Activated CD8-positive, alpha-beta memory T cell treated with anti-CD3 and anti-CD28 coated beads, Interleukin-2, amount 50 U/mL, for 24 hours (primary cell): ENCODE data around the gene NPDC1.
"Not testable (repeated sequence)": the region's sequence is repeated elsewhere in the genome, so short reads cannot be mapped to it uniquely, and the experiment has no call there.

Source experiments
- DNase-seq: peaks from one replicate; pipeline ENCODE4 v3.0.0-alpha.2; 2020; ENCODE audit errors: extremely low read depth

NPDC1 gene

GRCh38 chr9:137039611-137040366 lies 6.2 kb downstream of the NPDC1 start:
- no peak for DNase-seq

DNA sequence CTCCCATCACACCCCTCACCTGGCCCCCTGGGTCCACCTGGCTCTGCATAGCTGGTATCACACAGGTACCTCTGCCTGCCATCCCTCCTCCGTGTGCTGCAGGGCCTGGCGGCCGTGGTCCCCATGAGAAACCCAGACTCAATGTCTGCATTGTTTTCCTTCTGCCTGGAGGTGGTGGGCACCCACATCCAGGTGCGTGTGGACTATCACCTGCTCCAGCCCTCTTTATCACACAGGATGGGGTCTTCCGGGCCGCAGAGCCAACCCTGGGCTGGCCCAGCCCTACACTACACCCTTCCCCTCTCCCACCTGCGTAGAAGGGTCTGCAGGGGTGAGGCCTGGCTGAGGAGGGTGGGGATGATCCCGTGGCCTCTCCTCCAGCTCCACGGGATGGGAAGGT lies 7.1 kb downstream of the NPDC1 start:
- no peak for DNase-seq

- DNase-seq = no peak
Measured at GRCh38 chr9:137037483-137037882, 8.5 kb downstream of the NPDC1 start.

DNA sequence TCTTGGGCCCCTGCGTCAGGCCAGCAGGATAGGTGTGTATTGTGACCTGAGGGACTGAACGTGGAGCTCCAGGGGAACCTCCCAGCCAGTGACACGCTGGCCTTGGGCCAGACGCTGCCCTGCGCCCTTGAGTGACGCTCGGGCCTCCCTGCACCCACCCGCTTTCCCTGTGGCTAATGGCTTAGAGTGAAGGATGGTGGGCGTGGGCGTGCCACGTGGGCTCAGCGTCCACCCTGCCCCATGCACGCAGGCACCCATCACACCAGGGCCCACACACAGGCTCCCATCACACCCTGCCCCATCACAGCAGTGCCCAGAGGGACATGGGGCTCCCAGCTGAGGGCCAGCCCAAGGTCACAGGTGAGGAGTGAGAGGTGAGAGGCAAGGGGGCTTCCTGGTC lies 8.9 kb downstream of the NPDC1 start:
- no peak for DNase-seq

DNA sequence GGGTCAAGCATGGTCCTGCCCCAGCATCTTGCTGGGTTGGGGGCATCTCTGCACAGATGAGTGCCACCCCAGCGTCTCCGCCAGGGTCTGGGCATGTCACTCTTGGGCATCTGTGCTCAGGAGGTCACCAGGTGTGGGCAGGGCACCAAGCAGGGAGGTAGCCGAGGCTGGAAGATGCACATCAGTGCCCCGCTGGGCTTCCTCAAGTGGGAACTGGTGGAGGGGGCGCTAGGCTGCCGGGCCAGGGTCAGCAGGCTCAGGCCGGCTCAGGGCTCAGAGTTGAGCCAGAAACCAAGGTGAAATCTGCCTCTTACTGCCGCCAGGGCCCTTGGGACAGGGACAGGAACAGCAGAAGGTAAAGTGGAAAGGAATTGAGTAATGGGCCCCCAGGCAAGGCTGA lies 10.0 kb downstream of the NPDC1 start:
- no peak for DNase-seq

DNA sequence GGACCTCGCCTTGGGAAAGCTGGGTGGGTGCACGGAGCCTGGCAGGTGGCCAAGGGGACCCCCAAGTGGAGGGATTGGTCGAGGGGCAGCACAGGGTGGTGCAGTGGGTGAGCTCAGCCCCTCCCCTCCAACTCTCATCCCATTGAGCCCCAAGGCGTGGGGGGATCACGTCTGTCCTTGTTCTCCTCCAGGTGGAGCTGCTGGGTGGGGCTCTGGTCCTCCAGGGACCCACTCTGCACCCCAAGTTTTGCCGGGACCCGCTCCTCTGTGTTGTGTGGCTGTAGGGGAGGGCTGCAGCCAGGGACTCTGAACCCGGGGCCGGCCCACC lies 10.5 kb downstream of the NPDC1 start:
- no peak for DNase-seq

GRCh38 chr9:137034709-137035506 lies 11.1 kb downstream of the NPDC1 start:
- DNase-seq = peak; percentile 70

GRCh38 chr9:137034039-137034708 lies 11.8 kb downstream of the NPDC1 start:
- no peak for DNase-seq

GRCh38 chr9:137033481-137033880 lies 12.5 kb downstream of the NPDC1 start:
- DNase-seq = not testable (repeated sequence)

DNA sequence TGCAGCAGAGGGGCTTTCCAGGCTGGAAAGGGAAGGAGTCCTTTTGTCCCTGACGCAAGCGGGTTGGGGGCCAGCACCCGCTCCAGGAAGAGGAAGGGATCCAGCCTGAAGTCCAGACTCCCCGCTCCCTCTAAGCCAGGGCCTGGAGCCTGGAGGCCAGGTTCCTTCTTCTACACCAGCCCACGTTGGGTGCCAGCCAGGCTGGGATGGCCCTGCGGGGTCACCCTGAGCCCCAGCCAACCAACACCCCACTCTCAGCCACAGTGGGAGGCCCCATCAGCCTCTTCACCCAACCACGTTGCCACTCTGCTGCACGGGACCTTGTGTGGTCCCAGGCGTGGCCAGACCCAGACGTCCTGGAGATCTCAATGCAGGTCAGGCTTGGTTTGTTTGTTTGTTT lies 13.1 kb downstream of the NPDC1 start:
- no peak for DNase-seq

GRCh38 chr9:137031904-137032640 lies 13.9 kb downstream of the NPDC1 start, which contains the start of gene FUT7:
TSS of gene FUT7 (minus strand) at chr9:137032088. CDS start at chr9:137031991, 97 bp downstream.
- no peak for DNase-seq

DNA sequence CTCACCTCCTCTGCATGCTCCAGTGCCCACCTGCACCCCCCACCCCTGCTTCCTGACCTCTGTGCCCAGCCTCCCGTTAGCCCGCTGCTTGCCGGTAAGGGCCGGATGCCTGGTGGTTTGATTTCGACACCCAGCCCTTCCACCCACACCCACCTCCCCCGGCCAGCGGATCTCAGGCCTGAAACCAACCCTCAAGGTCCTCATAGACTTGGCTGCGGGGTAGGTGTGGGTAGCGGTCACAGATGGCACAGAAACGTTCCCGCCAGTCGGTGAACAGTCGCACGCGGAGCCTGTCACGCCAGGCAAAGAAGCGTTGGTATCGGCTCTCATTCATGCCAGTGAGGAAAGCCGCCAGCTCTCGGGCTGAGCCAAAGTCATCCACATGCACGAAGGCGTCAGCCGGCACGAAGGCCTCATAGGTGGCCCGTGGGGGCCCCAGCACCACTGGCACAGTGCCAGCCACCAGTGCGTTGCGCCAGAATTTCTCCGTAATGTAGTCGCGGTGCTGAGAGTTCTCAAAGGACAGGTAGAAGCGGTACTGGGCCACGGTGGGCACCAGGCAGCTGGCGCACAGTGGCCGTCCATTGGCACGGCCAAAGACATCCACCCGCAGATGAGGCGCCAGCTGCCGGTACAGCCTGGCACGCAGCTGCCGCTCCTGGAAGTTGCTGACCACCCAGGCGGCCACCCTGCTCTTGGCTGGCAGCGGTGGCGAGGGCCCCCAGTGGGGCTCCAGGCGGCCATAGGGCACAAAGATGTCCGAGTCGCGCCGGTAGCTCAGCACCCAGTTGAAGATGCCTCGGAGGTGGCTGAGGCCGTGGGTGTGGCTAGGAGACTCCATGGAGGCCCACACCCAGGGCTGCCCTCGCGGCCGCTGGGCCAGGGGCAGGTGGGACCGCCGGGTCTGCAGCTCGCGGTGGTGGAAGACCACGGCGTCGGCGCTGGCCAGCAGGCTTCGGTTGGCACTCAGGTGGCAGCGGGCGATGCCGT lies 15.1 kb downstream of the NPDC1 start:
- no peak for DNase-seq

DNA sequence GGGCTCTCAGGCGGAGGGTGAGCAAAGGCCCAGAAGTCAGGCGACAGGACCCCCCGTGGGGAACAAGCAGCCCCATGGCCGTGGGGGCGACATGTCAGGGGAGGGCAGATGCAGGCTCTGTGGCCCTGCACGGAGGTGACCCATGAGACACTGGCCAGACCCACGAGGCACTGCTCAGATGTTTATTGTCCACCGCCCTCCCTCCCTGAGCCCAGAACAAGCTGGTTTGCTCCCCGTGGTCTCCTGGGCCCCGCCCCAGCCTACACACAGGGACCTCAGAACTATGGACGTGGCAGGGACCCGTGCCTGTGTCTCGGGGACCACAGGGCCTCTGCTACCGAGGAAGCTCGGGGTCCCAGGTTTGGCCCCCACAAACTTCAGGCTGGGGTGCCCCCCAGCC lies 16.0 kb downstream of the NPDC1 start:
- no peak for DNase-seq

GRCh38 chr9:137029058-137029936 lies 16.7 kb downstream of the NPDC1 start:
- DNase-seq = no peak

GRCh38 chr9:137028263-137029057 lies 17.5 kb downstream of the NPDC1 start:
- no peak for DNase-seq

- DNase-seq = no peak
Measured at GRCh38 chr9:137027369-137028262, 18.4 kb downstream of the NPDC1 start, which contains the start of gene ABCA2. TSS of gene ABCA2 (minus strand) at chr9:137028237. CDS start at chr9:137028140, 97 bp downstream.

- DNase-seq = no peak
Measured at GRCh38 chr9:137026828-137027227, 19.1 kb downstream of the NPDC1 start.

GRCh38 chr9:137026384-137026783 lies 19.6 kb downstream of the NPDC1 start:
- no peak for DNase-seq
